ENCODE data around the gene MORF4L2.
A peak's percentile ranks its signal among the peaks of the same experiment; 100 is the strongest.

Gene MORF4L2

GRCh38 chrX:103699243-103699642 is 12.7 kb upstream of the MORF4L2 start:
- TF ChIP-seq, protein P1, sequence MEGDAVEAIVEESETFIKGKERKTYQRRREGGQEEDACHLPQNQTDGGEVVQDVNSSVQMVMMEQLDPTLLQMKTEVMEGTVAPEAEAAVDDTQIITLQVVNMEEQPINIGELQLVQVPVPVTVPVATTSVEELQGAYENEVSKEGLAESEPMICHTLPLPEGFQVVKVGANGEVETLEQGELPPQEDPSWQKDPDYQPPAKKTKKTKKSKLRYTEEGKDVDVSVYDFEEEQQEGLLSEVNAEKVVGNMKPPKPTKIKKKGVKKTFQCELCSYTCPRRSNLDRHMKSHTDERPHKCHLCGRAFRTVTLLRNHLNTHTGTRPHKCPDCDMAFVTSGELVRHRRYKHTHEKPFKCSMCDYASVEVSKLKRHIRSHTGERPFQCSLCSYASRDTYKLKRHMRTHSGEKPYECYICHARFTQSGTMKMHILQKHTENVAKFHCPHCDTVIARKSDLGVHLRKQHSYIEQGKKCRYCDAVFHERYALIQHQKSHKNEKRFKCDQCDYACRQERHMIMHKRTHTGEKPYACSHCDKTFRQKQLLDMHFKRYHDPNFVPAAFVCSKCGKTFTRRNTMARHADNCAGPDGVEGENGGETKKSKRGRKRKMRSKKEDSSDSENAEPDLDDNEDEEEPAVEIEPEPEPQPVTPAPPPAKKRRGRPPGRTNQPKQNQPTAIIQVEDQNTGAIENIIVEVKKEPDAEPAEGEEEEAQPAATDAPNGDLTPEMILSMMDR (IDR thresholded peaks at IDR 0.05; ENCODE audit: insufficient read depth, low read depth, low read length, missing control alignments), result no peak
- no peak overlapping the region for H3K4me3 ChIP-seq (ENCODE audit: low read depth, low read length)
- no peak for DNase-seq (ENCODE audit: low read depth)

DNA sequence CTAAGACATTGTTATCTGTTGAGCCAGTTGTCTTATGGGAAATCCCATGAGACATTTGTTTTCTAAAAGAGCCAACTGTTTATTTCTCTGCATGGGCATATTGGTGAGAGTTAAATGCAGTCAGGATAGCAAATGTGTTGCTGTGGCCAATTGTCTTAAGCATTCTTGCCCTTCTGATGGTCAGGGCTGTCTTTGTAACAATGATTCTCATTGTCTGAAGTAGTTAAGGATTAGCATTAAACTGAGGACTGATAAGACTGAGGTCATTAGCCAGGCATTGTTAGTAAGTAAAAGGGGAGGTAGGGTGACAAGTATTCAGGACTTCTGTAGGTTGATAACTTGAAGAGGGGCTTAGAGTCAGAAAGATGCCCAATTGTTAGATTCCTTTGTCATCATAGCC is 11.2 kb upstream of the MORF4L2 start:
- TF ChIP-seq, protein P1 (IDR thresholded peaks at IDR 0.05; ENCODE audit: insufficient read depth, low read depth, low read length, missing control alignments), result no peak
- no peak for DNase-seq (ENCODE audit: low read depth)
- no peak overlapping the region for H3K4me3 ChIP-seq (ENCODE audit: low read depth, low read length)

- DNase-seq (ENCODE audit: low read depth), result no peak
- TF ChIP-seq, protein P1 (IDR thresholded peaks at IDR 0.05; ENCODE audit: insufficient read depth, low read depth, low read length, missing control alignments), result no peak
- H3K4me3 ChIP-seq (ENCODE audit: low read depth, low read length), result no peak overlapping the region
Measured at GRCh38 chrX:103691059-103691458, 4.6 kb upstream of the MORF4L2 start.

- DNase-seq (ENCODE audit: low read depth), result peak; percentile 15
- no peak overlapping the region for H3K4me3 ChIP-seq (ENCODE audit: low read depth, low read length)
Measured at GRCh38 chrX:103688946-103689345, 2.4 kb upstream of the MORF4L2 start.

DNA sequence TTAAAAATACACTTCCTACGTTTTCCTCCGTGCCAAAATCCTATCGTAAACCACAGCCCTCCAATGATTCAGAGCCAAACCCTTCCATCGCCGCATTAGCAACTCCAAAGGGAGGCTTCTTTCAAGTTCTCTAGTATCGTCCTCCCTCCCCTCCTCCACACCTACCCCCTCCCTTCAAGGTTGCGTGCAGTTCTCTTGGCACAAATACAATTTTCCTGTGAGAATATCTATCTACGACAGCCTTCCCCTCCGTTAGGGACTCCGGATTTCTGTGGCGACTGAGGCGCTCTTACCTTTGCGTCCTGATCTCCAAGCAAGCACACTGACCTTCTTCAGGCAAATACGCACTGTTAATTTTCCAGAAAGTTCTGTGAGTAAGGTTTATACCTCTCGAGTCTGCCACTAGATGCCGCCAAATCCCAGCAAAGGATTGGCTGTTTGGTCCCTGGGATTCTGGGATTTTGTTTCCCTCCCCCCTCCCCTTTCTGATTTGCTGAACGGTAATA is 1.2 kb upstream of the MORF4L2 start:
- TF ChIP-seq, protein P1 (IDR thresholded peaks at IDR 0.05; ENCODE audit: insufficient read depth, low read depth, low read length, missing control alignments), result peak; percentile 66
- DNase-seq (ENCODE audit: low read depth), result peak; percentile 67

More at GRCh38 chrX:103688946-103689345, 2.4 kb upstream of the MORF4L2 start:
- TF ChIP-seq, protein P1 (IDR thresholded peaks at IDR 0.05; ENCODE audit: insufficient read depth, low read depth, low read length, missing control alignments), result peak; percentile 47

GRCh38 chrX:103687073-103687695 is 685 bp upstream of the MORF4L2 start:
- TF ChIP-seq, protein P1 (IDR thresholded peaks at IDR 0.05; ENCODE audit: insufficient read depth, low read depth, low read length, missing control alignments), result peak; percentile 44
- DNase-seq (ENCODE audit: low read depth), result peak; percentile 89
- peak overlapping the region; percentile 73 for H3K4me3 ChIP-seq (ENCODE audit: low read depth, low read length)

More for the DNA sequence above, 1.2 kb upstream of the MORF4L2 start:
- peak overlapping the region; percentile 73 for H3K4me3 ChIP-seq (ENCODE audit: low read depth, low read length)

DNA sequence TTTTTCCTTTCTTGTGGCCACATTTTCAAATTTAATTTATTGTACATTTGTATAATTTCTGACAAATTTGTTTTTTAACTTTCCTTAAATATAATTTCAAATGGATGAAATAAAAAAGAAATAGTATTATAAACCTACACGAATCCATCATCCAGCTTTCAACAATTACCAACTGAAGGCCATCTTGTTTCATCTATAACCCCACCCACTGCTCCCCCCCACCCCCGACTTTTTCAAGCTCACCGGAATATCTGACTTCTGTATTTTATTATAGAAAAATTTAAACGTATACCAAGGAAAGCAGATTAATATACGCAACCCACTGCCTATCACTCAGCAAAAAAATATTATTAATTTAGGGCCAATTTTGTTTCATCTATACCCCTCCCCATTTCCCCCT is 1.1 kb downstream of the MORF4L2 start:
- TF ChIP-seq, protein P1 (IDR thresholded peaks at IDR 0.05; ENCODE audit: insufficient read depth, low read depth, low read length, missing control alignments), result no peak
- DNase-seq (ENCODE audit: low read depth), result peak; percentile 9
- peak overlapping the region; percentile 79 for H3K4me3 ChIP-seq (ENCODE audit: low read depth, low read length)
